Measurements from ENCODE around the gene BMPR1A. TPM values are rescaled to one million over a fixed set of nuclear protein-coding genes. Genes with fewer than 3 reads are reported as not detected.

BMPR1A gene
- total RNA-seq = 6.3 and 10.7 TPM in 2 replicates

DNA sequence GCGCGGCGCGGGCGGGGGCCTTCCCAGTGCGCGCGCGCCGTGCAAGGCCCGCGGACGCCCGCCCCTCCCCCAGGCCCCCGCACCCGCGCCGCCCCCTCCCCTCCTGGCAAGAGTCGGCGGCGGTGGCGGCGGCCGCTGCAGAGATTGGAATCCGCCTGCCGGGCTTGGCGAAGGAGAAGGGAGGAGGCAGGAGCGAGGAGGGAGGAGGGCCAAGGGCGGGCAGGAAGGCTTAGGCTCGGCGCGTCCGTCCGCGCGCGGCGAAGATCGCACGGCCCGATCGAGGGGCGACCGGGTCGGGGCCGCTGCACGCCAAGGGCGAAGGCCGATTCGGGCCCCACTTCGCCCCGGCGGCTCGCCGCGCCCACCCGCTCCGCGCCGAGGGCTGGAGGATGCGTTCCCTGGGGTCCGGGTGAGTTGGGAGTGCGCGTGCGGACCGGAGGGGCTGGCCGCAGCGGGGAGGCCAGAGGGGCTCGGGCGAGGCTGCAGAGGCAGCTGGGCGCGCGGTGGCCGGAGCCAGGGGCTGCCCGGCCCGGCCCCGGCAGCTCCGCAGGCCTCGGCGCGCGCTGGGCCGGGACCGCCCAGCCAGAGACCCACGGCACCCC, at the start of gene BMPR1A:
Gene BMPR1A, plus strand, starts transcription at position 109 of the 602 bp plus-strand sequence. CDS start 119,400 bp downstream, outside the sequence.

GRCh38 chr10:86957471-86958115, 201.2 kb downstream of the BMPR1A start, which contains the start of gene MMRN2:
Gene MMRN2, minus strand, starts transcription at chr10:86957615. Its CDS starts 74 bp downstream, at chr10:86957541.

DNA sequence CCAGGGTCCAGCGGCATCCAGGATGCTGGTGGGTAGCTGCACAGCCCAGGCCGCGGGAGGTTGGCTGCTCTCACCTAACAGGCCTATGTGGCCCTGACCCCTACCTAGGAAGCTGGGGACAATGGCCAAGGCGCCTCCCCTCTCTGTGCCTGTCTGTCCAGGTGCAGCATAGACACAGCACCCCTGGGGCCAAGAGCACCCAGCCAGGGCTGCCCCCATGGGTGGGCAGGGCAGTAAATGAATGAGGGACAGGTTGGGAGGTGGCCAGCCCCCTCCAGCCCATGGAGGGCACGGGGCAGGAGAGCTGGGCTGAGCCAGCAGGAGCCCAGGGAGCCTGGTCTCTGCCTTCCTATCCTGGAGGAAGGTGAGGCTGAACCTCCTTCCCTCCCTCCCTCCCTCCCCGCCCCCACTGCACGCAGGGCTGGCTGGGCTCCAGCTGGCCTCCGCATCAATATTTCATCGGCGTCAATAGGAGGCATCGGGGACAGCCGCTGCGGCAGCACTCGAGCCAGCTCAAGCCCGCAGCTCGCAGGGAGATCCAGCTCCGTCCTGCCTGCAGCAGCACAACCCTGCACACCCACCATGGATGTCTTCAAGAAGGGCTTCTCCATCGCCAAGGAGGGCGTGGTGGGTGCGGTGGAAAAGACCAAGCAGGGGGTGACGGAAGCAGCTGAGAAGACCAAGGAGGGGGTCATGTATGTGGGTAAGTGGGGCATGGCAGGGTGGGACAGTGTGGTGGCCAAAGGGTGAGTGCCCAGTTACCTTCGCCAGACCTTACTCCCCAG, 201.9 kb downstream of the BMPR1A start, which contains the start of gene SNCG:
Gene SNCG, plus strand, starts transcription at position 484 of the 785 bp plus-strand sequence. Its CDS starts 99 bp downstream, at position 583.

GRCh38 chr10:86968271-86968993, 212.0 kb downstream of the BMPR1A start, which contains the start of gene ADIRF:
Gene ADIRF, plus strand, starts transcription at chr10:86968482. Its CDS starts 63 bp downstream, at chr10:86968545.

Other genes starting within 250 kb of the BMPR1A start
- 49.6 and 54.6 TPM in 2 replicates for gene WAPL, start 234.8 kb upstream of the BMPR1A start, total RNA-seq
- gene OPN4, start 102.1 kb upstream of the BMPR1A start, total RNA-seq = not detected in 2 replicates
- gene LDB3, start 88.1 kb upstream of the BMPR1A start, total RNA-seq = not detected in 2 replicates
- 316 and 430 TPM in 2 replicates for gene MMRN2, start 201.0 kb downstream of the BMPR1A start, total RNA-seq
- 74.1 and 90.4 TPM in 2 replicates for gene SNCG, start 202.0 kb downstream of the BMPR1A start, total RNA-seq
- 21.6 and 26.6 TPM in 2 replicates for gene ADIRF, start 211.9 kb downstream of the BMPR1A start, total RNA-seq